ENCODE results near the gene NOP9.

Gene NOP9

DNA sequence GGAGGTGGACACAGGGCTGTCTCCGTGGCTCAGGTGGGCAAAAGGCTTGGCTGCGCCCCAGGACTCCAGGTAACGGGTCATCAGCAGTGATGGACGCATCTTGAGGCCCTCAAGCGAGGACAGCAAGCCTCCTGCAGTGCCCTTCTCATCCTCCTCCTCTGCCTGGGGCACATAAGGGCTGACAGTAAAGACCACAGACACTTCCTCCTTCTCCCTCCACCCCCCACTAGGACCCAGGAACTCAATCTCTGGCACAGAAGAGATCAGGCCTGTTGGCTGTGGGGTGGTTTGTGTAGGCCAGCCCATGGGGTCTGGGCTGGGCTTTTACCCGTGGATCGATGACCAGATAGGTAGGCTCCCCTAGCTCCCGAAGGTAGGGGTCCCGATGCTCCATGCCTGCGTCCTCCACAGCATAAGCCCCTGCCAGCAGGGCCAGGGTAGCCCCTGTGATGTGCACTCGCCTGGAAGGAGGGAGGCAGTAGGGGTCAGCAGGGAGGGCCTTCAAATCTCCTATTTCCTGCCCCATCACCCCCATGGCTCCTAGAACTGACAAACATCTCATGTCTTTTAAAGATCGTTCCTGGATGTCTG is 29.5 kb downstream of the NOP9 start:
- peak in 2 of 4 experiments; percentile 38 to 45 for DNase-seq

GRCh38 chr14:24329736-24330135 is 30.1 kb downstream of the NOP9 start:
- peak; percentile 91 to 98 (median 95) for DNase-seq

DNA sequence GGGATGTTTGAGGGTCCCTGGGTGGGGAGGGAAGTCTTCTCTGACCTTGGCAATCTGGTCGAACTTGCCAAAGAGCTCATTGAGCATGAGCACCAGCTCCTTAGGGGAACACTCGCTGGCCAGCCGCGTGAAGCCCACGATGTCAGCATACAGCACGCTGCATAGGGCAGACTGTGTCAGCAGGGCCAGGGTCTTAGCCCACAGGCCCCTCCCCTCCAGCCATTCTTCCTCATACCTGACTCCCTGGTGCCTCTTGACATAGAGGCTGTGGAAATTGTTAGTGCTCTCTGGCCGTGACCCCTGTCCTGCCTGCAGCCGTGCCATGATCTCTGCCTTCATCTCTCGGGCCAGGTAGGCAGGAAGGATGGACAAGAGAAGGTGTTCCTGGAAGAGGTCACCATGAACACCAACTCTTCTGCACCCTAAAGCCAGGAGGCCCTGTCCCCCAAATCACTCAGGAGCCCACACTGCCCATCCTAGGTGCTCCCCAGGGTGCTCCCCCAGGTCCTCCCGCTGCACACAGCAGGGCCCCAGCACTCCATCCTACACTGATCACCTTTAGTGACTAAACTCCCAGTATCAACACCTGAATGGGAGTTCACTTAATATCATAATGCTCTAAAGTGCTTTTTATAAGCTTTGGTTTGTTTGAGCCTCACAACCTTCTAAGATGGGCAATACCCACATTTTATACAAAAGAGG is 31.5 kb downstream of the NOP9 start:
- DNase-seq: no peak

GRCh38 chr14:24331731-24332267 is 32.1 kb downstream of the NOP9 start:
- DNase-seq: peak in 2 of 4 experiments; percentile 26 to 50

DNA sequence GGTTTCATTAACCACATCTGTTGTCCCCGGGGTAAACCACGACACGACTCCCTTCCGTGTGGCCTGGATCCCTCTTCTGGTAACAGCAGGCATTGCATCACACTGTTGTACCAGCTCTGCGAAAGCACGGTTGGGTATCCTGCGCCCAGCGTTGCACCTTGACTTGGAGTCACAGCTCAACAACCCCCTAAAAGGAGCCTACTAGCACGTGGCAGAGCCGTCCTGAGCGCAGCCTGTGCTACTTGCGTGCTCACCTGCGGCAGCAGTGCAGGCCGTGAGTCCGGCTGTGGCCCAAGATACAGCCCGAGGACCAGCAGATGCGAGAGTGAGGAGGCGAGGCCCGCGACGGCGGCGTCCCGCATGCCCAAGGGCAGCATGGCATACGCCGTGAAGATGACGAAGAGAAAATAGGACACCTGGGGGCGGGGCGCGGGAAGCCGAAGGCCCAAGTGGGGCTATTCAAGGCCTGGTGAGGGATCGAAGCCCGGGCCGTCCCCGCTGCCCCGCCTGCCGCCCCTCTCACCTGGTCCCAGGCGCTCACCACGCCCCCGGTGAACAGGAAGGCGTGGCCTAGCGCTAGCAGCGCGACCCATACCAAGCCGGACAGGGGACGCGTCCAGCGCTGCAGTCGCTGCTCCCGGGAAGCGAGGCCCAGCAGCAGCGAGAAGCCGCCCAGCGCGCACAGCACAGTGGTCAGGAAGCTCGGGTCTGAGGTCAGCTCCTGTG is 32.8 kb downstream of the NOP9 start:
- DNase-seq: peak; percentile 63 to 88 (median 78)

GRCh38 chr14:24334431-24335291 is 35.0 kb downstream of the NOP9 start, which contains the start of gene ADCY4:
TSS of gene ADCY4 (minus strand) at chr14:24335071. CDS start at chr14:24334652, 419 bp downstream.
- peak in 2 of 4 experiments; percentile 44 to 52 for DNase-seq

DNA sequence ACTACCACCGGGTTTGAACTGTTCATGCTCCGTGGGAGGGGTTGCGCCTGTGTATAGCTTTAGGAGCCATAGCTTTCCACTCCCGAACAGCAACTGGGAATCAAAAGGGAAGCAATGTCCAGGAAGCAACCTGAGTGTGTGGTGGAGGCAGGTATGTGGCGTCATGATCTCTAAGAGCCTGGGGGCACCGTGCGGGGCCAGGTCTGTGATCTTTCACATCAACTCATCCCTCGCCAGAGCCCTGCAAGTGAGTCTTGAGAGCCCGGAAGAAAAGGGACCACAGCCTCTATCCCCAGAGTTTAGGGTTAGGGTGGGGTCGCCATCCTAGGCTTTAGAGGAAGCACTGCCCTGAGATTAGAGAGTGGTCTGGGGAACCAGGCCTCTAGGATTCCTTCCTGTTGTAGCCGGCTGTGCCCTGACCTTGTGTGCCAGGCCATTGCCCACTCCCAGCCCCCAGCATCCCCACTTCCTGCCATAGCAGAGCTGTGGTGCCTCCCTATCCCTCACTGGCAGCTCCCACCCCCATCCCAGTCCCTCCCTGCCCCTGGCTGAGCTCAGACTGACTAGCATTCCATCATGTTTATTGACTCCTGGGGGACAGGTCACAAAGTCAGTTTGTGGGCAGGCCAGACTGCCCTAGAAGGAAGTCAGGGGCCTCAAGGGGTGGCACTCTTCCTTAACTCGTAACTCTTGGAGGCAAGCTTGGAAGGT is 36.0 kb downstream of the NOP9 start:
- peak in 1 of 4 experiments; percentile 26 for DNase-seq

GRCh38 chr14:24337144-24337823 is 37.6 kb downstream of the NOP9 start:
- DNase-seq: no peak

- DNase-seq: no peak
These were observed 38.1 kb downstream of the NOP9 start for GRCh38 chr14:24337824-24338175.

DNA sequence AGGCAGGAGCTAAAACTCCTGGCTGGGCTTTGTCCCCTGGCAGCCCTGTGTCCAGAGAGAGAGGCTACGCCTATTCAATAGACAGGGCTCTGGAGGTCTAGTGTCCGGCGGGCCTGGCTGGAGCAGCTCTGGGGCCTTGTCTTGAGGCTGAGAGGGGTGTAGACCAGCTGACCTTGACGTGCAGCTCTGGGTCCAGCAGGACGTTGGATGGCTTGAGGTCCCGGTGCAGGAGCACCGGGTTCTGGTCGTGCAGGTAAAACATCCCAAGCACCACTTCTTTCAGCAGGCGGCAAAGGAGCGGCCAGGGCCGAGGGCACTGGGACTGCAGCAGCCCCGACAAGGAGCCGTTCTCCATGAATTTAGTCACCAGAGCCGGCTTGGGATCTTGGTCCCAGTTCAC is 39.2 kb downstream of the NOP9 start:
- no peak for DNase-seq

- DNase-seq: peak; percentile 69 to 85 (median 76)
These were observed 39.9 kb downstream of the NOP9 start, which contains the start of gene RIPK3 for GRCh38 chr14:24339284-24340151. TSS of gene RIPK3 (minus strand) at chr14:24339991. CDS start at chr14:24339826, 165 bp downstream.

DNA sequence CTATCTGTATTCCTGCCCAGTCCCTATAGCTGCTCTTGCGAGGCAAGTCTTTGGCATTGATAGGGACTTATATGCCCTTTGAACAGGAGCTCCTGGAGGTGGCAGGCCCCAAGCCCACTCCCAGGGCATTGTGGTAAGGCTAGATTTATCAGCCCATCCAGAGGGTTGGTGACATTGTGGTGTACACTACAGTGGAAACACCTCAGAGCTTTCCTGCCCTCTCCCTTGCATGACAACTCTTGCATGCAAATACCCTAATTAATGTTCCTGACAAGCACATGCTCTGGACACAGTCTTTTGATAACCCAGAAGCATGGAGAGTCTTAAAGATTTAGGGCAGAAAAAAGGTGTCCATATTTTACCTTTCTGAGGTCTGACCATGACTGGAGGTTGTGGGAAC is 41.0 kb downstream of the NOP9 start:
- DNase-seq: no peak

- no peak for DNase-seq
These were observed 43.2 kb downstream of the NOP9 start for GRCh38 chr14:24342889-24343288.

DNA sequence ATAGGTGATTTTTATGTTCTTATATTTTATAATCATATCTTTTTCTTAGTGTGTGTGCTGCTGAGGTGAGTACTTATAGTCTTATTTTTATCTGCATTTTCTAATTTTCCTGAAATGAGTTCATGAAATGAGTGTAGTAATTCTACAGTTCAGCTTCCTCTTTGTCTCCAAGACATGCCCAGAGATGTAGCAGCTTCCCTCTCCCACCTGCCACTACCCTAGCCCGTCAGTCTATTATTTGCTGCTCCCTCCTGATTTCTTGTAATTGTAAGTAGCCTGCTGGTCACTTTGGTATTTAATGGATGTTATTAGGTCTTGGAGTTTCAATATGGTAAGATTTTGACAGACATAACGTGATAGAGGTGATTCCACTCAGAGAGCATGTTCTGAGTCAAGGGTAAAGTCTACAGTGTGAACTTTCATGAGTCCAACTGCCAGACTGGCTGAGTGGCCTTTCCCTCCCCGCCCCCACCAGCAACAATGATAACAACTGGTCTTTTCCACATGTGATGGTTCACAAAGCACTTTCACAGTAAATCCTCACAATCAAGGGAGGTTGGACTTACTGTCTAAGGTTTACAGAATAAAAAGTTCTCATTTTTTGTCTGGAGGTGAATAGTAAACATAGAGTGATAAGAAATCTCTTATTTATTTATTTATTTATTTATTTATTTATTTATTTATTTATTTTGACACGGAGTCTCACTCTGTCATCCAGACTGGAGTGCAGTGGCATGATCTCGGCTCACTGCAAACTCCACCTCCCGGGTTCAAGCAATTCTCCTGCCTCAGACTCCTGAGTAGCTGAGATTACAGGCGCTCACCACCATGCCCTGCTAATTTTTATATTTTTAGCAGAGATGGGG is 44.4 kb downstream of the NOP9 start:
- DNase-seq: peak in 1 of 4 experiments; percentile 32

DNA sequence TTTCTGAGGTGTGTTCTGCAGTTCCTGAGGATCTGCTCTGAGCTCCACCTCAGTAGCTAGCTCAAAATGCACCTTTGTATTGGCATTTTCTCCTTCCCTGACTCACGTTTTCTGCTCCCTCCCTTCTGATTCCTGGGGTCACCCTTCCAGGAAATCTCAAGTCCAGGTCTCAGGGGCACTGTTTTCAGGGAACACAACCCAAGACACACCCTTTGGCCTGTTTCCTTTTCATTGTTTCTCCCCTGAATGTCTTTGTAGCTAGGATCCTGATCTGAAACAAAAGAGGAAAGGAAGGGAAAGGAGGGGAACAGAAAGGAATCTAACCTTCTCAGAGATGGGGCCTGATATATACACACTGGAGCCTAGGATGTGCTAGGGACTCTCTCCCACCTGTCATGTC is 47.5 kb downstream of the NOP9 start:
- no peak for DNase-seq

GRCh38 chr14:24348186-24348585 is 48.5 kb downstream of the NOP9 start:
- no peak for DNase-seq

DNA sequence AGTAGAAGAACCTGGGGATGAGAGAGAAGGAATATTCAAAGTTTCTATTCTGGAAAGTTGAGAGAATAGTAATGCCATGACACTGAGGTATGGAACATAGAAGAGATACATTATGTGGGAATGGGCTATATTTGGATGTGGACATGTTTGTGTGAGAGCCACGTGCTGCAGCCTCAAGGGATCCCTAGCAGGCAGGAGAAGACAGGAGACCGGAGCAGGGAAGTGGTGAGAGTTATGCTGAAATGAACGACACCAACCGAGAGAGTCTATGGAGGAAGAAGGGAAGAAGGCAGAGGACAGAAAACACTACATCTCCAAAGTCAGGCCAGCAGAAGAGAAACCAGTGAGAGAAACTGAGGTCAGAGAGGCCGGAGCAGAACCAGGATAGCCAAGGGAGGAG is 50.1 kb downstream of the NOP9 start:
- no peak for DNase-seq

DNA sequence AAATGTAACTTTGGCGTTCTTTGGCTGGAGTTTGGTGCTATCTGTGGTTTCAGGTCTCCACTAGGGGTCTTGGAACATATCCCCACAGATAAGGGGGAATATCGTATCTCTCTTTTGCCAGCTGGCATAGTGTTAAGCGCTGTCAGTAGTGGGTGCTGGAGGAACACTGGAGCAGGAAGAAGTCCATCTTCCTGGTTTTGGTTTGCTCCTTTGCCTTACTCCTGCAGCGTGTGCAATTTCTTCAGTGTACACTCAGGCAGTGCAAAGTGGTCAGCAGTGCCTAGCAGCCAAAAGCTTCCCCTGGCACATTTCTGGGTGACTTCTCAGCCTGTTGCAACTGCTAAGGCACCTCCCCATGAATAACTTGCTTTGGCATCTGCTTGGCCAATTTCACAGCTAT is 51.9 kb downstream of the NOP9 start:
- peak; percentile 62 to 79 (median 74) for DNase-seq

Measured in suppressor macrophage (primary cell).